ENCODE data around the gene CHD9.

CHD9 gene

DNA sequence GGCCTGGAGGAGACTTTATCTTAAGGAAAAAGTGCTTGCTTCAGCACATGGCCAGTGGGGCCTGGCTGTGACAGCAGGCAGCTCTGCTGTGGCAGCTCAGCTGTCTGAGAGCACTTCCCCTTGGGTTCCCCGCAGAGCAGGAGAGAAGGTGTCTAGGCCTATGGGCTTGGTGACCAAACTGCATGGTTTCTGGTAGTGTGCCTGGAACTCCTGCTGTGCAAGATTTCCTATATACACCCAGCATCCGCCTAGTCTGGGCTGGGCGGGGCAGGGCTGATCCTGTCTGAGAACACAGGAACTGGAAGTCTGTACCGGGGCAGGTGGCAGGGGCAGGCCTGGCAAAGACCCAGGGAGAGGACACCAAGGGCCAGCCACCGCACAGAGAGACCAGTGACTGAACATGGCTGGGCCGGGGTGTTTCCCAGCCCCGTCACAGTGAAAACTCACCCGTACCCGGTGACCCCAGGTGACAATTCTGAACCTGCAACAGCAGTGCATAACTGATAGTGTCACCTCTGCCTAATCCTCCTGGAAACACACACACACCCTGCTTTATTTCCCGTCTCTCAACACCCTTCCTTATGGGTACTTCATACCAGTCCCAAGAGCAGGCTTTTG is 39.3 kb downstream of the CHD9 start:
- DNase-seq (ENCODE audit: low read depth): peak; percentile 8

GRCh38 chr16:53097190-53097589 is 42.4 kb downstream of the CHD9 start:
- no peak for DNase-seq (ENCODE audit: low read depth)

GRCh38 chr16:53098526-53099317 is 43.9 kb downstream of the CHD9 start:
- peak; percentile 35 for DNase-seq (ENCODE audit: low read depth)

DNA sequence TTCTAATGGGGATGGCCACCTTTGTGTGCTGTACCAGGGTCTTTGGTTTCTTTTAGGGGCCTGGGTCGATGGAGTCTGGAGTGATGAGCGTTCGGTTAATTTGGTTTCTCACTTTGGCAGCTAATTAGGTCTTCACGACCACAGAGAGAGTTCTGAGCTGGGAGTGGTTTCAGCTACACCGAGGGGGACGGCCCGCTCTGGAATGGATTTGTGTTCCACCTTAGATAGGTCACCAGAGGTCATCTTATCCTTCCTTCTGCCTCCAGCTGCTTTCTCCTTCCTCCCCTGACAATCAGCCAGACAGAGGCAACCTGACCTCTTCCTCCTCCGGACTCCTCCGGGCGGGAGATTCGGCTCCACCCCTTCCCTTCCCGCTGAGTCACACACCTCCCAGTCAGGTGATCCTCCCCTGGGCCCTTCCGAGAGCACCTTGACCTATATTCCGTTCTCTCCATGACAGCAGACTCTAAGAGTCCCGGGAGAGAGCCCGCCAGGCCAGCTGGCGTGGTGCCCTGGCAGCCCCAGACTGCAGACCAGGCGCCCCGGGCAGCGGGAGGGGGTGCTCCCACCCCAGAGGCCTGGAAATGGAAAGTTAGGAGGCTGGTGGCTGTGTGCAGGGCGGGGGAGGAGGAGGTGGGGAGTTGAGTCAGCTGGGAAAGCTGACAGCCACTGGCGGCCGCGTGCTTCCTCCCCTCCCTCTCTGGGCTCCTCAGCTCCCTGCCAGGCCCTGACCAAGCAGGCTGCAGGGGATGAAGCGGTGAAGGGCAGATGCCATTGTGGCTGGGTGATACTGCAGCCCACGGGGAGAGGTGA is 44.7 kb downstream of the CHD9 start:
- peak; percentile 33 for DNase-seq (ENCODE audit: low read depth)

DNA sequence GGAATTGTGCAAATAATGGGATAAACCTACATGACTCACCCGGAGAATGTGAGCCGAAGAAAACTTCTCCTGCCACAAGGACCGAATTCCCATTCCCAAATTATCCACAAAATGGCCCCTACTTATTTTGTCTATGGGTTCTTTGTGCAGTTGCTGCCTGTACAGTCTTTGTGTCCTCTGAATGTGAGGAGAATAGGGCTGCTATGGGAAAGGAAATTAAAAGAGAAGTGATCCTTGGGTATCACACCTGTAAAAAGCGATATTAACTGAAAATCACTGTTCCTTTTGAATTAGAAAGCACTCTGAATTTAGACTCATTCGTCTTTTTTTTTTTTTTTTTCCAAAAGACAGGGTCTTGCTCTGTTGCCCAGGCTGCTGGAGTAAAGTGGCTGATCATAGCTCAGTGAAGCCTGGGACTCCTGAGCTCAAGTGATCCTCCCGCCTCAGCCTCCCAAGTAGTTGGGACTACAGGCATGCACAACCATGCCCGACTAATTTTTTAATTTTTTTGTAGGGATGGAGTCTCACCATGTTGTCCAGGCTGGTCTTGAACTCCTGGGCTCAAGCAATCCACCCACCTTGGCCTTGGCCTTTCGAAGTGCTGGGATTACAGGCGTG is 45.4 kb downstream of the CHD9 start:
- DNase-seq (ENCODE audit: low read depth): no peak

DNA sequence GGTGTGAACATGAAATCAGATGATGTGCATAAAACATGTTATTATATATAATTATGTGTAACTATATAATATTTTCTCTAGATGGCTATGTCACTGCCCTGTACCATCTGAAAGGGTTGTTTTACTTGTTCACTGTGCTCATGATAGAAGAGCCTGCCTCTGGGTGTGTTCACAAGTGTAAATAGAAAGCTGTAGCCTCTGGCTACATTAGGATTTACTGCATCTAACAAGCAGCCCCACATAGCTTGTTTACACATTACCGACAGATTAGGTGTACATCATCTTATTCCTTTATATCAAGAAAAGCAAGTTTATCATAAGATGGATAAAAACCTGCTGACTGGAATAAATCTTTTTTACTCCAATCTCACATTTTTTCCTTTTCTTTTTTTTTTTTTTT is 46.1 kb downstream of the CHD9 start:
- DNase-seq (ENCODE audit: low read depth): no peak

- no peak for DNase-seq (ENCODE audit: low read depth)
Observed at GRCh38 chr16:53103811-53104210, 49.0 kb downstream of the CHD9 start.

GRCh38 chr16:53105565-53105964 is 50.8 kb downstream of the CHD9 start:
- DNase-seq (ENCODE audit: low read depth): no peak

GRCh38 chr16:53111078-53111791 is 56.4 kb downstream of the CHD9 start:
- no peak for DNase-seq (ENCODE audit: low read depth)

DNA sequence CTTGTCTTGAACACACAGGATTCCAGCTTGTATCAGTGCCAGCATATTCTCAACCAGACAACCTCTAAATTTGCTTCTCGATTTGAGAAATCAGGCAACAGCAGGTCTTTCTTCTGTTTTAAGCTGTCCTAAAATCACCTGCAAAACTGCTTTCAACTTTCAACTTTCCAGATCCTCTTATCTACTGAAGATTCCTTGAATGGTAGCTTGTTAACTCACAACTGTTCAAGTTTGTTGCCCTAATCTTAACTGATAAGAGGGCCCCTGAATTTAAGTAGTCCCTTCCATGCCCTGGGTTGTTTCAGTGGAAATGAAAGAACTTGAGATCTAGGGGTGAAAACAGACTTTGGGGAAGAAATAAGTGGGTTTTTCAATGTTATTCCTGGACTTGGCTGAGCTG is 57.2 kb downstream of the CHD9 start:
- no peak for DNase-seq (ENCODE audit: low read depth)

GRCh38 chr16:53115047-53115446 is 60.3 kb downstream of the CHD9 start:
- no peak for DNase-seq (ENCODE audit: low read depth)

DNA sequence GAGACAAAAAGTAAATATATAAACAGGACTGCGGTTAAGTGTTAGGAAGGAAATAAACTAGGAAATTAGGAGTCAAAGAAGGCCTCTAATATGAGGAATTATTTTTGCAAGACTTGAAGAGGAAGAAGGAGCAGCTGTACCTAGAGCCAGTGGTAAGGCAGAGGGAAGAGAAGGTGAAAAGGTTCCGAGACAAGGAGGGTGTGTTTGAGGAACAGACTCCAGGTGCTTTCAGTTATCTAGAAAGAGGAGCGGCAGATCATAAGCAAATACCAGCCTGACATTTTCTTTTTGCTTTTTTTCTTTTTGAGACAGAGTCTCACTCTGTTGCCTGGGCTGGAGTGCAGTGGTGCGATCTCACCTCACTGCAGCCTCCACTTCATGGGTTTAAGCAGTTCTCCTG is 61.0 kb downstream of the CHD9 start:
- DNase-seq (ENCODE audit: low read depth): no peak

DNA sequence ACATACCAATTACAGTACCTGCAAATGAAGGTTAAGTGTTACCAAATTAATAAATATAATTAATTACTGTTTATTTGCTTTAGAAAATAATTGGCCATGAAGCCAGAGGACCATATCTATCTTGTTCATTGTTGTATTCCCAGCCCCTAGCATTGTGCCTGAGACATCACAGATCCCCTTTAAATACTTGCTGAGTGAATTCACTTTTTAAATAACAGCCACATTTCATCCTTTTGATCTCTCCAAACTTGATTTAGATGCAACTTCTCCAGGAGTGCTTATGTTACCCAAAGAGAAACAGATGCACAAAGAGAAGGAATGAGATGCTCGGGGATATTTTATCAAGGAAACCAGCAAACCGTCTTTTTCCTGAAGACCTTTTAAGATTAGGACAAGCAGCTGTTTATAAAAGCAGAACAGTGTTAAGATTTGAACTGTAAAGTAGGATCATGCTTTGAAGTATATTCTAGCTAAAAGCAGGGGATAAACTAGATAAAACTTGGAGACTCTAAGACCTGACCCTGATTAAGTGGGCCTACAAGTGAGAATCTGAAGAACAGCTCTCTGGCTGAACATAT is 66.3 kb downstream of the CHD9 start:
- DNase-seq (ENCODE audit: low read depth): no peak

DNA sequence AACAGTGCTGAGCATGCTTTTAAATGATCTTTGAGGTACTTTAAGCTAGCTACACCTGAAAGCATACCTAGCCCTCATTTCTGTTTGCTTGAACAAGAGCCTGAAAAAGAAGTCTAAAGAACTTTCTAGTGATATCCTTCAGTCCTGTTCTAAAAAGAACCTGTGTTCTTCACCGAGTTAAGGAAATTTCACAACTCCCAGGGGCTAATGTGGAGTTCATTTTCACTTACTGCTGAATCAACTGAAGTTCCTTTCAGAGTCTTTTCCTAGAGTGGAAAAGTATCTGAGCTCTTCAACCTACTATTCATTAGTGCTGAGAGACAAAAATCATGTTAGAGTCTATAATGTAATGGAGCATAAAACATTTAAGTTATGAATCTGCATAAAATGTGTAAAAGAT is 66.9 kb downstream of the CHD9 start:
- DNase-seq (ENCODE audit: low read depth): no peak

DNA sequence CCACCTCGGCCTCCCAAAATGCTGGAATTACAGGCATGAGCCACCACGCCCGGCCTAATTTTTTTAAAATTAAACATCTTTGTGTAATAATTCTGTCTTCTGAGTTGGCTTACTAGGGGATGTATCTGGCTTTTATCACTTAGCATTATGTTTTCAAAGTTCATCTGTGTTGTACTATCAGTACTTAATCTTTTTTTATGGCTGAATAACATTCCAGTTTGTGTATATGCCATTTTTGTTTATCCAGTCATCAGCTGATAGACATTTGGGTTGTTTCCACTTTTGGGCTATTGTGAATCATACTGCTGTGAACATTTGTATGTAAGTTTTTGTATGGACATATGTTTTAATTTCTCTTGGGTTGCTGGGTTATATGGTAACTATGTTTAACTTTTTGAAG is 69.0 kb downstream of the CHD9 start:
- DNase-seq (ENCODE audit: low read depth): no peak

DNA sequence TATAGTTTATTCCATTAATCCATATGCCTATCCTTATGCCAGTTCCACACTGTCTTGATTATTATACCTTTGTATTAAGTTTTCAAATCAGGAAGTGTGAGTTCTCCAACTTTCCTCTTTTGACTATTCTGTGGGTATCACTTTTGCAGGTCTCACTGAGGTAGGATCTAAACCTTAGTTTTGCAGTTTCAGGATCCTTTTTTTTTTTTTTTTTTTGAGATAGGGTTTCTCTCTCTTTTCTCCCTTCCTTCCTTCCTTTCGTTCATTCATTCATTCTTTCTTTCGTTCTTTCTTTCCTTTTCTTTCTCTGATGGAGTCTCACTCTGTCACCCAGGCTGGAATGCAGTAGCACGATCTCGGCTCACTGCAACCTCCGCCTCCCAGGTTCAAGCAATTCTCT is 71.6 kb downstream of the CHD9 start:
- no peak for DNase-seq (ENCODE audit: low read depth)

- DNase-seq (ENCODE audit: low read depth): no peak
Observed at GRCh38 chr16:53129281-53130158, 74.7 kb downstream of the CHD9 start.

DNA sequence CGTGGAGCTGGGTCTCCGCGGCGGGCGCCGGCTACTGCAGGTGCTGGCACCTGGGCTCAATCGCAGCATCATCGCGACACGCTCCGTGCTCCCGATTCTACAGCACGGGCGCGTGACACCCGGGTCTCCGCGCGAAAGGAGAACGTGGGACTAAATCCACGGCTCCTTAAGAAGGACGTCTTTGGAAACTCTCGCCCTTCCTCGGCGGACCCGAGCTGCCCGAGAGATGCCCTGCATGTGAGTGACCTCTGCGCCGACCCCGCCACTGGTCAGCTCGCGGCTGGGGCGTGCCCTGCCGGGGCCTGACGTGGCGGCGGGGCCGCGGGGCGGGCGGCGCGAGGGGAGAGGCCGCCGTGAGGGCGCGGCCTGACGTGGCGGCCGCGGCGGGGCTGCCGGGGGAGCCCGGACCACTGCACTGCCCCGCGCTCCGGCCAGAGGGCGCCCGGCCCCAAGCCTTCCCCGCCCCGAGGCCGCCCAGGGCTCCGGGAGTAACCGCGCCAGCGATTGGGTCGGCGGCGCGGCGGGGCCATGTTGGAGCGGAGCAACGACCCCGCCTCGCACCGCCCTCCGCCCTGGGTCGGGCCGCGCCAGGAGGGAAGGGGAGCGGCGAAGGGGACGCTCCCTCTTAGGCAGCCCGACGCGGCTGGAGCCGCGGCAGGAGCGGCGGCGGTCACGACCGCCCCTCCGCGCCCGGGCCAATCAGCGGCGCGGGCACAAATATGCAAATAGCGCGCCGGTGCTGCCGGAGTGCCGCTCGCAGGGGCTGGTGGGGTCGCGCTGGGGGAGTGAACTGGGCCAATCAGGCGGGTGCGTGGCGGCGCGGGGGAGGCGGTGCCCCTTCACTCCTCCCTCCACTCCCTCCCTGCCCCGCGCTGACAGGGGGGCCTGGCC is 75.6 kb downstream of the CHD9 start:
- peak; percentile 93 for DNase-seq (ENCODE audit: low read depth)

- DNase-seq (ENCODE audit: low read depth): no peak
Observed at GRCh38 chr16:53131050-53131362, 76.2 kb downstream of the CHD9 start.

Measured in activated gamma-delta T cell treated with anti-CD3 and anti-CD28 coated beads, Interleukin-2, amount 50 U/mL, for 16 hours (primary cell).